Measurements from ENCODE around the gene CLDN24. TPM values are rescaled to one million over a fixed set of nuclear protein-coding genes. Genes with fewer than 3 reads are reported as not detected.

The CLDN24 gene
- total RNA-seq, 1 donor from 2014 or later: not detected

DNA sequence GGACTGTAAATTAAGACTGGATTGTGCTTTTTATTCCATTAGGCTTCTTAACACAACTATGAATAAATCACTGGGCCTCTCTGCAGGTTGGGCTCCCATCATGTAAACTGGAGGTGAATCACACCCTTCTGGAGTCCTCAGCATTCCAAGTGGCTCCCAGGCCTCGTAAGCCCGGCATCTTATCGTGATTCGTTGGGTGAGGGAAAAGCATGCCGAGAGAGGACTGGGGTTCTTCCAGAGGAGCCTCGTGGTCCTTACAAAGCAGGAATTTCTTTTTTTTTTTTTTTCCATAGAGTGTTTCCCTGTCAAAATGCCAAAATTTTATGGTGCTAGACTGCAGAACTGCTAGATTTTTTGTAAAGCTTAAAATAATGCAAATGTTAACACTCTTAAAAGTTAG, 22.2 kb downstream of the CLDN24 start:
- Mint-ChIP-seq H3K27me3 (ENCODE audit: low read depth) (no peaks in the 10 kb centered on the region), H3K36me3 (peaks cover 41% of the 10 kb centered on the region), H3K9me3 (peaks cover 7% of the 10 kb centered on the region), H3K4me1 (peaks cover 11% of the 10 kb centered on the region), H3K4me3 (no peak overlapping the region), H3K27ac (no peak overlapping the region)
- TF ChIP-seq, protein P1, sequence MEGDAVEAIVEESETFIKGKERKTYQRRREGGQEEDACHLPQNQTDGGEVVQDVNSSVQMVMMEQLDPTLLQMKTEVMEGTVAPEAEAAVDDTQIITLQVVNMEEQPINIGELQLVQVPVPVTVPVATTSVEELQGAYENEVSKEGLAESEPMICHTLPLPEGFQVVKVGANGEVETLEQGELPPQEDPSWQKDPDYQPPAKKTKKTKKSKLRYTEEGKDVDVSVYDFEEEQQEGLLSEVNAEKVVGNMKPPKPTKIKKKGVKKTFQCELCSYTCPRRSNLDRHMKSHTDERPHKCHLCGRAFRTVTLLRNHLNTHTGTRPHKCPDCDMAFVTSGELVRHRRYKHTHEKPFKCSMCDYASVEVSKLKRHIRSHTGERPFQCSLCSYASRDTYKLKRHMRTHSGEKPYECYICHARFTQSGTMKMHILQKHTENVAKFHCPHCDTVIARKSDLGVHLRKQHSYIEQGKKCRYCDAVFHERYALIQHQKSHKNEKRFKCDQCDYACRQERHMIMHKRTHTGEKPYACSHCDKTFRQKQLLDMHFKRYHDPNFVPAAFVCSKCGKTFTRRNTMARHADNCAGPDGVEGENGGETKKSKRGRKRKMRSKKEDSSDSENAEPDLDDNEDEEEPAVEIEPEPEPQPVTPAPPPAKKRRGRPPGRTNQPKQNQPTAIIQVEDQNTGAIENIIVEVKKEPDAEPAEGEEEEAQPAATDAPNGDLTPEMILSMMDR (IDR thresholded peaks at IDR 0.05; ENCODE audit: unreplicated experiment): no peak
- no peak for DNase-seq (ENCODE audit: low spot score in 2 of 2, unreplicated experiment in 2 of 2)

DNA sequence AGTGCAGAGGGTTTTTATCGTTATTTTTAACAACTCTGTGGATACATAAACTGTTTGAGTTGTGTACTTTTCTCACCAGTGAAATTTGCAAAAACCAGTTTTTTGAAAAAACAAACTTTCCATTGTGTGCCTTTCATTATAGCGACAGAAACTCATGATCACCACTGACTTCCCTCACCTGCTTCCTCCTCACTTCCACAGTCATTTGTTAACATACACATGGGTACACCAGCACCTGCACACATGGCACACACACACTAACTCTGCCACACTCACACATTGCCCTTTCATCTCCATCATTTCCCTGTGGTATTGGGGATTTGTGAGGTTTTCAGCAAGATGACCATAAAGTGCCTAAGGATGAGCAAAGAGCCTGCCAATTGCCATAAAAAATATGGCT, 22.8 kb downstream of the CLDN24 start:
- Mint-ChIP-seq H3K4me3 (no peak overlapping the region), H3K36me3 (peaks cover 39% of the 10 kb centered on the region), H3K4me1 (peaks cover 12% of the 10 kb centered on the region), H3K9me3 (peaks cover 7% of the 10 kb centered on the region), H3K27me3 (ENCODE audit: low read depth) (no peaks in the 10 kb centered on the region), H3K27ac (no peak overlapping the region)
- TF ChIP-seq, protein P1 (IDR thresholded peaks at IDR 0.05; ENCODE audit: unreplicated experiment): no peak
- no peak for DNase-seq (ENCODE audit: low spot score in 2 of 2, unreplicated experiment in 2 of 2)

DNA sequence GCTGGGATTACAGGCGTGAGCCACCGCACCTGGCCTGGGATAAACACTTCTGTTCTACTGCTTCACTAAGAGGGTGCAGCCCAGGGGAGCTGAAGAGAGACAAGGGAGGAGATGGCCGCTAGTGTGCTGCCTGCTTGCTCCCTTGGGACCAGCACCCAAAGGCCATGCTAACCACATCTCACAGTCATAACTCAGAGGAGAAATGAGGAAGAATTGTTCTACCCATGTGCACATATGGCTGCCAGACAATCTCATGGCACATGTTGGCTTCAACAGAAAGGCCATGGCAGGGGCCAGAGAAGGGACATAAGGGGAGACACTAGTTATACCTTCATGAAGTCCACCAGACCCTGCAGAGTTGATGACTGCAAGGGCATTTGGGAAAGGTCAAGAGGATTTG, 24.6 kb downstream of the CLDN24 start:
- Mint-ChIP-seq H3K4me3 (no peak overlapping the region), H3K27ac (no peak overlapping the region), H3K36me3 (peaks cover 34% of the 10 kb centered on the region), H3K9me3 (no peaks in the 10 kb centered on the region), H3K27me3 (ENCODE audit: low read depth) (no peaks in the 10 kb centered on the region), H3K4me1 (peaks cover 12% of the 10 kb centered on the region)
- TF ChIP-seq, protein P1 (IDR thresholded peaks at IDR 0.05; ENCODE audit: unreplicated experiment): no peak
- no peak for DNase-seq (ENCODE audit: low spot score in 2 of 2, unreplicated experiment in 2 of 2)

DNA sequence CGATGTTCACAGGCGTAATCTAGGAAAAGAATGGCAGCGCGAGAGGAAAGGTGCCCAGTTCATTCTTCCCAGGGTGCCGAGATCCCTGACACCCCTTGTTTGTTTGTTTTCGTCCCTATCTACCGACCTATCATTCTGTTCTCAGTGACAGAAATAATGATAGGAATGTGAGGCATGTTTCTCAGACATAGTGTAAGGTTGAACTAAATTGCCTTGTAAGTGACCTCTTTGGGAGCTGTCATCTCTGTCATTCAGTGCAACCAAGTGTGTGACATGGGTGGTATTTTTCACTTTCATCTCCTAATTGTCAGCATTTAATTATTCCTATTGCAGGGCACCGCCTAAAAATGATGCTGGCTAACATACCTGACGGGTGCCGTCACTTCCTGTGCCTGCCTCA, 26.5 kb downstream of the CLDN24 start:
- Mint-ChIP-seq H3K27ac (peak overlapping the region; percentile 83), H3K36me3 (peaks cover 42% of the 10 kb centered on the region), H3K4me1 (peaks cover 12% of the 10 kb centered on the region), H3K27me3 (ENCODE audit: low read depth) (no peaks in the 10 kb centered on the region), H3K4me3 (no peak overlapping the region), H3K9me3 (no peaks in the 10 kb centered on the region)
- TF ChIP-seq, protein P1 (IDR thresholded peaks at IDR 0.05; ENCODE audit: unreplicated experiment): no peak
- DNase-seq (ENCODE audit: low spot score in 2 of 2, unreplicated experiment in 2 of 2): no peak

DNA sequence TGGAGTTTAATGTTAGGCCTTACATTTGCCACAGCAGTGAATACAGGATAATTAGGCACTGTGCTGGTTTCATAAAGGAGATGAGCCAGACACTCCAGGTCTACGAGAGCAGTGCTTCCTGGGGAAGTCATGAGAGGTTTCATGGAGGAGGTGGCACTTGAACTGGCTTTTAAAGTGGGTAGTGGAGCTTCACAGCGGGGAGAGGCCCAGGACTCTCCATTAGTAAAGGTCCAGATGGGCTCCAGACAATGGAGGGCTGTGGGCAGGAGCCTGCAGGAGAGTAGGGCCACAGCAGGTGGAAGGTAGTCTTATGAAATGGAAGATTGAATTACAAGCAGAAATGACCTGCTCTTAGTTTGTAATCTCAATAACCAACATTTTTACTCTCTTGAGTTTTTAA, 31.2 kb downstream of the CLDN24 start:
- Mint-ChIP-seq H3K27ac (no peak overlapping the region), H3K36me3 (peaks cover 46% of the 10 kb centered on the region), H3K9me3 (no peaks in the 10 kb centered on the region), H3K27me3 (ENCODE audit: low read depth) (no peaks in the 10 kb centered on the region), H3K4me3 (no peak overlapping the region), H3K4me1 (peaks cover 11% of the 10 kb centered on the region)
- TF ChIP-seq, protein P1 (IDR thresholded peaks at IDR 0.05; ENCODE audit: unreplicated experiment): no peak
- no peak for DNase-seq (ENCODE audit: low spot score in 2 of 2, unreplicated experiment in 2 of 2)

DNA sequence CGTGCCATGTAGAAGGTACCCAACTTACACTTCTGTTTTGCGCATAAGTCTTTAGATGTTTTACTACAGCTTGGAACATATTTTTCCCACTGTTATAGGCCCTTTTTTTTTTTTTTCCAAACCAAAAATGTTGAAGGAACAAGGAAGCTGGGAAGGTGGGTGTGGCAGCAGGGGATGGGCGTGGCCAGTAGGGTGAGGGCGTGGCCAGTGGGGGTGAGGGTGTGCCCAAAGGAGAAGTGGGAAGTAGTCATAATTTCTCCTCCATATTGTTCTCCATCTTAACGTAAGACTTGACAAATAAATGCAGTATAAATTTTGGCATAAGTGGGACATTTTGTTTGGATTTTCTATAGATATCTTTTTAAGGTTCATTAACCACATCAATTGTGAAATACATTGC, 32.5 kb downstream of the CLDN24 start:
- H3K9me3 Mint-ChIP-seq: no peaks in the 10 kb centered on the region
- no peaks in the 10 kb centered on the region for H3K4me1 Mint-ChIP-seq
- H3K36me3 Mint-ChIP-seq: peaks cover 45% of the 10 kb centered on the region
- no peaks in the 10 kb centered on the region for H3K27me3 Mint-ChIP-seq (ENCODE audit: low read depth)
- no peak overlapping the region for H3K4me3 Mint-ChIP-seq
- DNase-seq (ENCODE audit: low spot score in 2 of 2, unreplicated experiment in 2 of 2): no peak
- H3K27ac Mint-ChIP-seq: no peak overlapping the region
- TF ChIP-seq, protein P1 (IDR thresholded peaks at IDR 0.05; ENCODE audit: unreplicated experiment): no peak

Measured in mesothelial cell of epicardium (in vitro differentiated cells).